Esophagus squamous epithelium (tissue), 4 donors: Measurements from ENCODE around the gene MYO1B.

Experiments
- CTCF ChIP-seq, 6 experiments: fragments of 450-650 bp in 4 of 6; fragments of 200-600 bp in 2 of 6; sonication (generic) in 2 of 6; IDR thresholded peaks; one replicate each; pipeline ENCODE4 v1.5.1; 2016 to 2019; ENCODE audit warnings: antibody characterized with exemption in 6 of 6, mild to moderate bottlenecking in 4 of 6, moderate library complexity in 4 of 6
- POLR2A ChIP-seq, 4 donors: fragments of 450-650 bp; IDR thresholded peaks; one replicate each; pipeline ENCODE4 v1.6.1; 2017; ENCODE audit warnings: antibody characterized with exemption in 4 of 4, mild to moderate bottlenecking in 4 of 4, moderate library complexity in 3 of 4

- TF ChIP-seq CTCF (IDR thresholded peaks at IDR 0.05) (no peak), POLR2A (IDR thresholded peaks at IDR 0.05) (no peak)
Observed at GRCh38 chr2:191376981-191377629, 131.9 kb downstream of the MYO1B start.
